PC-3 (cell line): ENCODE data around the gene PRKAR1B. TPM values are rescaled to one million over a fixed set of nuclear protein-coding genes. Genes with fewer than 3 reads are reported as not detected.

Source experiments
- ATAC-seq: fragments of 200-7000 bp; cut with Tn5 transposase; 2 replicates; pipeline ENCODE4 v1.9.1; 2020; ENCODE audit warnings: mild to moderate bottlenecking, moderate library complexity
- BruUV-seq: library from RNA; stranded (reverse); fragments of 400-500 nt; replicated peaks from 2 replicates; lab custom pipeline; 2021; lab: Mats Ljungman, UMichigan
- CTCF ChIA-PET: fragments of 300-600 bp; sonication (Branson Sonifier 250); formaldehyde crosslinking; loops from one replicate; lab custom pipeline; 2022; ENCODE audit warnings: antibody characterized with exemption; lab: Charles Lee
- POLR2A ChIA-PET: fragments of 300-600 bp; sonication (Branson Sonifier 250); formaldehyde crosslinking; loops from one replicate; lab custom pipeline; 2022; ENCODE audit warnings: antibody characterized with exemption; ENCODE audit not compliant: unreplicated experiment; lab: Charles Lee
- DNase-seq: peaks from one replicate; pipeline ENCODE4 v3.0.0-alpha.2; 2015
- H2AFZ ChIP-seq: fragments of 300-600 bp; sonication (generic); 2 replicates; pipeline ENCODE4 v1.6.0; 2016; ENCODE audit warnings: antibody characterized with exemption, low read length
- H3F3A ChIP-seq: fragments of 300-600 bp; sonication (generic); one replicate; pipeline ENCODE4 v1.6.0; 2017; ENCODE audit warnings: antibody characterized with exemption, low read length, control low read depth, mild to moderate bottlenecking; ENCODE audit not compliant: unreplicated experiment
- H3K27ac ChIP-seq: fragments of 300-600 bp; sonication (generic); 2 replicates; pipeline ENCODE4 v1.5.1; 2016; ENCODE audit warnings: mild to moderate bottlenecking, low read length
- H3K27me3 ChIP-seq: fragments of 300-600 bp; sonication (generic); 2 replicates; pipeline ENCODE4 v1.6.1; 2016; ENCODE audit warnings: low read length, mixed read lengths
- H3K36me3 ChIP-seq: fragments of 300-600 bp; sonication (generic); 2 replicates; pipeline ENCODE4 v1.6.1; 2016; ENCODE audit warnings: low read depth, mixed run types, low read length, mixed read lengths
- H3K4me1 ChIP-seq: fragments of 300-600 bp; sonication (generic); 2 replicates; pipeline ENCODE4 v1.5.1; 2016; ENCODE audit warnings: low read length; ENCODE audit not compliant: insufficient read depth
- H3K4me2 ChIP-seq: fragments of 300-600 bp; sonication (generic); 2 replicates; pipeline ENCODE4 v1.6.0; 2016; ENCODE audit warnings: low read length
- H3K4me3 ChIP-seq: fragments of 300-600 bp; sonication (generic); 2 replicates; pipeline ENCODE4 v1.5.1; 2016; ENCODE audit warnings: mild to moderate bottlenecking, low read length, mixed read lengths
- H3K79me2 ChIP-seq: fragments of 300-600 bp; sonication (generic); 2 replicates; pipeline ENCODE4 v1.6.1; 2017; ENCODE audit warnings: low read length, mixed read lengths
- H3K9ac ChIP-seq: fragments of 300-600 bp; sonication (generic); 2 replicates; pipeline ENCODE4 v1.6.0; 2016; ENCODE audit warnings: mild to moderate bottlenecking, low read length
- H3K9me2 ChIP-seq: fragments of 300-600 bp; sonication (generic); replicated peaks from 2 replicates; pipeline ENCODE4 v1.6.1; 2016; ENCODE audit warnings: mixed run types, low read length, mixed read lengths
- H3K9me3 ChIP-seq: fragments of 300-600 bp; sonication (generic); 2 replicates; pipeline ENCODE4 v1.6.1; 2016; ENCODE audit warnings: low read length, mixed read lengths
- H4K20me1 ChIP-seq: fragments of 300-600 bp; sonication (generic); 2 replicates; pipeline ENCODE4 v1.6.1; 2016; ENCODE audit warnings: low read length, mixed read lengths
- EZH2 ChIP-seq: fragments of 300-600 bp; sonication (generic); IDR thresholded peaks from one replicate; pipeline ENCODE4 v1.6.1; 2017; ENCODE audit warnings: antibody characterized with exemption, mild to moderate bottlenecking, low read length; ENCODE audit not compliant: unreplicated experiment
- EZH2phosphoT487 ChIP-seq: fragments of 300-600 bp; sonication (generic); IDR thresholded peaks from 2 replicates; pipeline ENCODE4 v1.6.1; 2018; ENCODE audit warnings: mild to moderate bottlenecking, antibody characterized with exemption, low read length, borderline replicate concordance
- intact Hi-C: fragments of 100-400 bp; cut with micrococcal nuclease; formaldehyde crosslinking; loops from 2 replicates; pipeline ENCODE4 v1.9.0; 2023
- total RNA-seq: library from RNA; depleted of rRNA; stranded (reverse); fragments of >200 nt; gene quantifications from 2 replicates; pipeline ENCODE4 v1.2.3, GENCODE V29; 2014
- TF ChIP-seq, protein P1 (sequence below): fragments of 300-600 bp; sonication (generic); conservative IDR thresholded peaks from 2 replicates; pipeline ENCODE4 v1.5.1; 2017; ENCODE audit warnings: antibody characterized with exemption, low read depth, mild to moderate bottlenecking, low read length

Gene PRKAR1B
- total RNA-seq, 1 experiment from 2014 or later, result 15.6 TPM

DNA sequence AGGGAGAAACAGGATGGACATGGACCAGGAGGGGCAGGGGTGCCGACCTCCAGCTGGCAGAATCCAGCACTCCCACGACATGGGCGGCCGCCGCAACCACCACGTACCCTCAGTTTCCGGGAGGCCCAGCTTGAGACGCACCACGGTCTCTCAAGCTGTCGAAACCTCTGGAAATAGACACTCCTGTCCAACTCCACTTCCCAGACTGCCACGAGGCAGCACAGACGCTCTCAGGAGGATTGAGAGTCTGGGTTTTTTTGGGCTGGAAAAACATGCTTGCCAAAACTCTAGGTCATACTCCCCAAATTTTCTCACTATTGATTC lies 169.6 kb downstream of the PRKAR1B start:
- Histone ChIP-seq H3K9me2 (no peaks in the 10 kb centered on the region), H4K20me1 (no peaks in the 10 kb centered on the region), H3K4me2 (no peak overlapping the region), H3K9me3 (no peaks in the 10 kb centered on the region), H3K36me3 (no peaks in the 10 kb centered on the region), H3K4me1 (no peaks in the 10 kb centered on the region), H2AFZ (no peak overlapping the region), H3F3A (no peaks in the 10 kb centered on the region), H3K79me2 (no peaks in the 10 kb centered on the region), H3K4me3 (no peak overlapping the region), H3K9ac (no peak overlapping the region), H3K27me3 (no peaks in the 10 kb centered on the region), H3K27ac (no peak overlapping the region)
- intact Hi-C loops, result no loop called here
- BruUV-seq, result no TSS peak
- no peak for DNase-seq
- ChIA-PET POLR2A (no interaction called here), CTCF (no interaction called here)
- no peak for ATAC-seq
- no peak for TF ChIP-seq EZH2
- TF ChIP-seq EZH2phosphoT487, result no peak
- TF ChIP-seq, protein P1, sequence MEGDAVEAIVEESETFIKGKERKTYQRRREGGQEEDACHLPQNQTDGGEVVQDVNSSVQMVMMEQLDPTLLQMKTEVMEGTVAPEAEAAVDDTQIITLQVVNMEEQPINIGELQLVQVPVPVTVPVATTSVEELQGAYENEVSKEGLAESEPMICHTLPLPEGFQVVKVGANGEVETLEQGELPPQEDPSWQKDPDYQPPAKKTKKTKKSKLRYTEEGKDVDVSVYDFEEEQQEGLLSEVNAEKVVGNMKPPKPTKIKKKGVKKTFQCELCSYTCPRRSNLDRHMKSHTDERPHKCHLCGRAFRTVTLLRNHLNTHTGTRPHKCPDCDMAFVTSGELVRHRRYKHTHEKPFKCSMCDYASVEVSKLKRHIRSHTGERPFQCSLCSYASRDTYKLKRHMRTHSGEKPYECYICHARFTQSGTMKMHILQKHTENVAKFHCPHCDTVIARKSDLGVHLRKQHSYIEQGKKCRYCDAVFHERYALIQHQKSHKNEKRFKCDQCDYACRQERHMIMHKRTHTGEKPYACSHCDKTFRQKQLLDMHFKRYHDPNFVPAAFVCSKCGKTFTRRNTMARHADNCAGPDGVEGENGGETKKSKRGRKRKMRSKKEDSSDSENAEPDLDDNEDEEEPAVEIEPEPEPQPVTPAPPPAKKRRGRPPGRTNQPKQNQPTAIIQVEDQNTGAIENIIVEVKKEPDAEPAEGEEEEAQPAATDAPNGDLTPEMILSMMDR, result no peak

GRCh38 chr7:556837-557557 lies 170.1 kb downstream of the PRKAR1B start:
- Histone ChIP-seq H3K9ac (no peak overlapping the region), H3K9me2 (no peaks in the 10 kb centered on the region), H4K20me1 (no peaks in the 10 kb centered on the region), H3K4me1 (no peaks in the 10 kb centered on the region), H2AFZ (no peak overlapping the region), H3K27ac (no peak overlapping the region), H3K36me3 (no peaks in the 10 kb centered on the region), H3K4me2 (no peak overlapping the region), H3F3A (no peaks in the 10 kb centered on the region), H3K27me3 (no peaks in the 10 kb centered on the region), H3K9me3 (no peaks in the 10 kb centered on the region), H3K79me2 (no peaks in the 10 kb centered on the region), H3K4me3 (no peak overlapping the region)
- DNase-seq, result no peak
- no peak for ATAC-seq
- ChIA-PET CTCF (interaction anchor here (0.6 kb wide), 1 partner anchor 36 kb away, joined by 3 read pairs; no protein-coding TSS in a partner anchor), POLR2A (no interaction called here)
- TF ChIP-seq EZH2phosphoT487, result no peak
- TF ChIP-seq, protein P1, result no peak
- no peak for TF ChIP-seq EZH2
- intact Hi-C loops, result no loop called here
- BruUV-seq, result no TSS peak

- Histone ChIP-seq H3K9ac (no peak overlapping the region), H2AFZ (no peak overlapping the region), H3K27ac (no peak overlapping the region), H3K4me3 (no peak overlapping the region), H4K20me1 (no peaks in the 10 kb centered on the region), H3K4me1 (no peaks in the 10 kb centered on the region), H3K9me2 (no peaks in the 10 kb centered on the region), H3K4me2 (no peak overlapping the region), H3K9me3 (no peaks in the 10 kb centered on the region), H3K36me3 (no peaks in the 10 kb centered on the region), H3K27me3 (no peaks in the 10 kb centered on the region), H3K79me2 (no peaks in the 10 kb centered on the region), H3F3A (no peaks in the 10 kb centered on the region)
- no peak for ATAC-seq
- CTCF ChIA-PET, result no interaction called here
- POLR2A ChIA-PET, result no interaction called here
- TF ChIP-seq, protein P1, result no peak
- TF ChIP-seq EZH2phosphoT487, result no peak
- TF ChIP-seq EZH2, result no peak
- intact Hi-C loops, result no loop called here
- BruUV-seq, result no TSS peak
- no peak for DNase-seq
Observed at GRCh38 chr7:556291-556826, 170.7 kb downstream of the PRKAR1B start.
